HG02763 (cell line): ENCODE data around the gene FKBP6.
A peak's percentile ranks its signal among the peaks of the same experiment; 100 is the strongest.
"Not testable (repeated sequence)": the region's sequence is repeated elsewhere in the genome, so short reads cannot be mapped to it uniquely, and the experiment has no call there.

Source experiments
- ATAC-seq: cut with Tn5 transposase; IDR thresholded peaks from one replicate; pipeline ENCODE4 v1.9.1; 2021; ENCODE audit warnings: mild to moderate bottlenecking, moderate library complexity; ENCODE audit not compliant: unreplicated experiment

FKBP6 gene

DNA sequence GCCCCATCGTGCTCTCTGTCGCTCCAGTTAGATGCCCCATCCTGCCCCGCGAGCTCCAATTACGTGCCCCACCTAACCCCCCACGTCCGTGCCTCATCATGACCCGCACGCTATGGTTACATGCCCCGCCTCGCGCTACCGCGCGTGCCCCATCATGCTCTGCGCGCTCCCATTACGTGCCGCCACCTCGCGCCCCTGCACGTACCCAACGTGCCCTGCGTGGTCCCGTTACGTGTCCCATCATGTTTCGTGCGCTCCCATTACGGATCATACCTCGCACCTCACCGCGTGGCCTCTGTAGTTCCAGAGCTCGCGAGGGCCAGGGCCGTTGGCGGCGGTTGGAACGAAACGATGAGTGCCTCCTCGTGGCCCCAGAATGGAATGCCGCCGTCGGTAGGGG lies at the start of gene FKBP6, which contains the start of gene TRIM50:
FKBP6 (plus strand) TSS at position 240 of the 400 bp plus-strand sequence. CDS start 268 bp downstream, outside the sequence.
TRIM50 (minus strand) TSS at position 161 of the 400 bp plus-strand sequence. CDS start 3,295 bp downstream, outside the sequence.
- not testable (repeated sequence) for ATAC-seq

DNA sequence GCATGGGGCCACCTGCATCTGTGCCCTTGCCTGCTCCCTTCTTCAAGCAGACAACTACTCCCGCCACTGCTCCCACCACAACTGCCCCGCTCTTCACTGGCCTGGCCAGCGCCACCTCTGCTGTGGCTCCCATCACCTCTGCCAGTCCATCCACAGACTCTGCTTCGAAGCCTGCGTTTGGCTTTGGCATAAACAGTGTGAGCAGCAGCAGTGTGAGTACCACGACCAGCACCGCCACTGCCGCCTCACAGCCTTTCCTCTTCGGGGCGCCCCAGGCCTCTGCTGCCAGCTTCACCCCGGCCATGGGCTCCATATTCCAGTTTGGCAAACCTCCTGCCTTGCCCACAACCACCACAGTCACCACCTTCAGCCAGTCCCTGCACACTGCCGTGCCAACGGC lies 30.7 kb upstream of the FKBP6 start:
- not testable (repeated sequence) for ATAC-seq

GRCh38 chr7:73297706-73298105 lies 30.3 kb upstream of the FKBP6 start:
- not testable (repeated sequence) for ATAC-seq

DNA sequence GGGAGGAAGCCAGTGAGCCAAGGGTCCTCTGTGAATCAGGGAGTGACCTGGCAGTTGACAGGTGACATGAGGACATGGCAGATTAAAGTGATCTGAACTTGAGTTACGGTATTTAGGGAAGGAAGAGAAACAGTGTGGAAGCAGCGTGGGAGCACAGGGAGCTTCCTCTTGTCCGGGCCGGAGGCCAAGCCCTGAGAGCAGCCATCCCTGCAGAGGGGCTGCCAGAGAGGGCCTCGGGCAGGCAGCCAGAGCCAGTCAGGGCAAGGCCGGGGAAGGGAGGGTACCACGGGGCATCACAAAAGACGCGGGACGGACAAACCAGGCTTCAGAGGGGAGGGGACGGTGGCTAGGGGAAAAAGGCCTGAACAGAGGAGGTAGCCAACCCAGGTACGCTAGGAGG lies 28.1 kb upstream of the FKBP6 start:
- not testable (repeated sequence) for ATAC-seq

DNA sequence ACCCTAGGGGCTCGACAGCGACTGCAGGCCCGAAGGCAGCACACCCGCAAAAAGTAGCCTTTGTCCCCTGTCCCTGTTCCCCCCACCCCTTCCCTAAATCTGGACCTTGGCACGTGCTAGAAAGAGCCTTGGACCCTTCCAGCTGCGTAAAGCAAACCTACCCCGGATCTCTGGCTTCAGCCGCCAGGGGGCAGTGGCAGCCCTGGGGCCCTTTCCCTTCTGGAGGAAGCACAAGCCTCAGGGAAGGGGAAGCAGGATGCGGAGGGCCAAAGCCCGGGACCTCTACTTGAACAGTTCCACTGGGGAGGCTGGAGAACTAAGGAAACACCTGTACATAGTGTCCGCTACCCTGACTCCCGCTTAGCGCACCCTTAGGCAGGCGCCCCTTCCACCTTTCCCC lies 26.9 kb upstream of the FKBP6 start:
- not testable (repeated sequence) for ATAC-seq

DNA sequence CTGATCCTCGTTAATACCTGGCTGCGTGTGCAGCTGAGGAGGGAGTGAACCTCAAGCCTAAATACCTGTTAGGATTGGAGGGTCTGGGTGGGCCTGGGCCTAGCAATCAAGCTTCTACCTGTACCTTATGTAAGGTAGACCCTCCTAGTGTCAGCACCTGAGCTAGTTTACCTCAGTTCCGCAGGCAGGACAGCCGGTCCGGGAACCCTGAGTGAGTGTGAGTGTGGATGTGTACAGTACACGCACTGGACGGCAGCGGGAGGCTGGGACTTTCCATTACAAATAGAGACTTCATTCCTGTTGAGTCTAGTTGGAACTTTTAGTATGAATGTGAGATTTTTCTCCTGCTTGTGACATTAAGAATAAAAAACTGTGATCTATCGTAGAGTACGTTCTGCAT lies 25.1 kb upstream of the FKBP6 start:
- ATAC-seq: not testable (repeated sequence)

GRCh38 chr7:73303546-73303945 lies 24.4 kb upstream of the FKBP6 start:
- no peak for ATAC-seq

GRCh38 chr7:73304071-73304470 lies 23.9 kb upstream of the FKBP6 start:
- no peak for ATAC-seq

DNA sequence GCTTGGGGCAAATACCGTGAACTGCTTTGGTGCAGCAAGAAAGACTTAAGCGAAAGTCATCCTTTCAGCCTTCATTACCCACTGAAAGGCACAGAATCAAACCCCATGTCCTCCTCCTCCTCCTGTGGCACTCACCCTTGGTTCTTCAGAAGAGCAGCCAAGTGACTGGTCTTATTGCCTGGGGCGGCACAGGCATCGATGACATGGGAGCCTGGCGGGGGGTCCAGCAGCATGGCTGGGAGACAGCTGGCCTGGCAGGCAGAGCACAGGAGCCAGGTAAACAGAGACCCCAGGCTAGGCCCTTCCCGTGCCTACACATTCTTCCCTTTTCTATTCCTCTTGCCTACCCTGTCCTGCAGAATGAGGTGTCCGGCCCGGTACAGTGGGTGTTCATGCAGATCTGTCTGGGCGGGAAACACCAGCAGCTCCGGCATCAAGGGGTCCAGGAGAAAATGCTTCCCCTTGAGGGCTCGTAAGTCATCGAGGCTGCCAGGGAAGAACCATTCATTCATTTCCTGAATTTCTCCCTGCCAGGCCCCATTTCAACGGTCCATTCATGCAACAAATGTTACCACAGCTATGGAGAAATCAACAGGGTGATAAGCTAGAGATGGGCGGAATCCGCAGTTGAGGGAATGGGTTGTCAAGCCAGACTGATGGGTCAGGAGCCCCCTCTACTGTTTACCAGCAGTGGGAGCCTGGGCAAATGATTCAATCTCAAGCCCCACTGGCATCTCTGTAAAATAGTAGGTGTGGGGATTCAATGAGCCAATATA lies 23.2 kb upstream of the FKBP6 start:
- ATAC-seq: not testable (repeated sequence)

- no peak for ATAC-seq
Measured at GRCh38 chr7:73307436-73307835, 20.5 kb upstream of the FKBP6 start.

- ATAC-seq: peak; percentile 38
Measured at GRCh38 chr7:73308074-73308664, 19.8 kb upstream of the FKBP6 start.

DNA sequence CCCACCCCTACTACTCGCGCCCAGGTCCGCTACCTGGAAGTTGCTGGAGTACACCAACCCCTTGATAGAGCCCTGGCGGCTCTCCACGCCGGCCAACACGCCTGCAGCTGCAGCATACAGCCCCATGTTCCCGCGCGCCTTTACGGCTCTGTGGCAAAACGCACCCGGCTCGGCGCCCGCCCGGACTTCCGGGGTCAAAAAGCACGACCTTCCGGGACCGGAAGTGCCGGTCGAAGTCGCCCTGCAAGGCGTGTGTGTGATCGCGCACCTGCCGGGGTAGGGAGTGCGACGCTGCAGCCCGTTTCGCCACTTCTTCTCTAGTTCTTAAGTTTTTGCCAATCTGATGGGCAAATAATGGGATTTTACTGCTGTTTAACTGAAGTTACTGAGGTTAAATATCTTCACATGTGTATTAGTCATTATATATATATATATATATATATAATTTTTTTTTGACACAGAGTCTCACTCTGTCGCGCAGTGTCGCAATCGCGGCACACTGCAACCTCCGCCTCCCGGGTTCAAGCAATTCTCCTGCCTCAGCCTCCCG lies 19.2 kb upstream of the FKBP6 start, which contains the start of gene NSUN5:
NSUN5 (minus strand) TSS at position 162 of the 550 bp plus-strand sequence; CDS start at position 126, 36 bp downstream.
- peak; percentile 86 for ATAC-seq

DNA sequence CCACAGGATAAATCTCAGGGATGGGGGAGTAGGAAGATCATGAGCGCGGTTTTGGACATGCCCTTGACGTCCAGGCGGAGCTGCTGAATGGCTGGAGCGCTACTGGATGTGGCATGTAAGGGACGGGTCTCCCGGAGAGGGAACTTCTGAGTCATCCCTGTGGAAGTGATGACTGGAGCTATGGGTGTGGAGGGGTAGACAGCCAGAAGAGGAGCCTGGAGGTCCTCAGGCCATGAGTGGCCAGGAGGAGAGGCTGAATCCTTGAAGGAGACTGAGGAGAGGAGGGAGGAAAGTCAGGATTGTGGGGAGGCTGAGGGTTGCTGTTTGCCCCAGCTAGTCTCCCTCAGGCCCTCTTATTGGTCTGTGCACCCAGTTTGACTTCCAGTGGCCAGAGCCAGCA lies 16.5 kb upstream of the FKBP6 start:
- not testable (repeated sequence) for ATAC-seq

DNA sequence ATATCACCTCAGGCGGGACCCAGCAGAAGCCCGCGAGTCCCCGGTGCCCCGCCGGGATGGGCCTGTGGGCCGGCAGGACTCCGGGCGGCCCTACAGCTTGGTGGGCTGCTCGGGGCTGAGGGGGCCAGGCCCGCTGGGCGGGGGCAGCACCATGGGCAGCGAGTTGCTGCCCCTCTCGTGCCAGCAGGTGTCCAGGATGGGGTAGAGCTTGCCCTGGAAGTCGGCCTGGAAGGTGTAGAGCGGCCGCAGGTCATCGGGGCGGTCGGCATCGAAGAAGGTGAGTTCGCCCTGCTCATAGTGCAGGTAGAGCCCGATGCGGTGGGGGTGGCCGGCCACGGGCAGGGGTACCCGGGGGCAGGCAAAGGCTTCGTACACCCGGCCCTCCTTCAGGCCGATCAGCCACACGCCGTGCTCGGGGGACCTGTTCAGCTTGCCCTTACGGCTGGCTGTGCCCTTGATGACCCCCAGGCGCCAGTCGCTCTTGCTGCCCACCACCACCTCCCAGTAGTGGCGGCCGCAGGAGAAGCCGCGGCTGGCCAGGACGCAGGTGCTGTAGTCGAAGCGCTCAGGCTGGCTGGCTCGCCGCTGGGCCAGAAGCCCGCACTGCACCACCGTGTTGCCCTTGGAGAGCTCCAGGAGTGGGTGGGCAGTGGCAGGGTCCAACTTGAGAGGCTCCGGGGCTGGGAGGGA lies 15.0 kb upstream of the FKBP6 start:
- no peak for ATAC-seq

GRCh38 chr7:73313521-73313906 lies 14.4 kb upstream of the FKBP6 start:
- ATAC-seq: no peak

DNA sequence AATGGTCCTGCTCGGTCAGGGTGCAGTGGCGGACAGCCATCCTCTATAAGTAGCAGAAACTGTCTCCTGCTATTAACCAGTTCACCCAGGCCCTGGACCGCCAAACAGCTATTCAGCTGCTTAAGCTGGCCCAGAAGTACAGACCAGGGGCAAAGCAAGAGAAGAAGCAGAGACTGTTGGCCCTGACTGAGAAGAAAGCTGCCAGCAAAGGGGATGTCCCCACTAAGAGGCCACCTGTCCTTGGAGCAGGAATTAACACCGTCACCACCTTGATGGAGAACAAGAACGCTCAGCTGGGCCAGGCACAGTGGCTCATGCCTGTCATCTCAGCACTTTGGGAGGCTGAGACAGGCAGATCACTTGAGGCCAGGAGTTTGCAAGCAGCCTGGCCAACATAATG lies 13.7 kb upstream of the FKBP6 start:
- ATAC-seq: no peak

- no peak for ATAC-seq
Measured at GRCh38 chr7:73316521-73316920, 11.4 kb upstream of the FKBP6 start.

DNA sequence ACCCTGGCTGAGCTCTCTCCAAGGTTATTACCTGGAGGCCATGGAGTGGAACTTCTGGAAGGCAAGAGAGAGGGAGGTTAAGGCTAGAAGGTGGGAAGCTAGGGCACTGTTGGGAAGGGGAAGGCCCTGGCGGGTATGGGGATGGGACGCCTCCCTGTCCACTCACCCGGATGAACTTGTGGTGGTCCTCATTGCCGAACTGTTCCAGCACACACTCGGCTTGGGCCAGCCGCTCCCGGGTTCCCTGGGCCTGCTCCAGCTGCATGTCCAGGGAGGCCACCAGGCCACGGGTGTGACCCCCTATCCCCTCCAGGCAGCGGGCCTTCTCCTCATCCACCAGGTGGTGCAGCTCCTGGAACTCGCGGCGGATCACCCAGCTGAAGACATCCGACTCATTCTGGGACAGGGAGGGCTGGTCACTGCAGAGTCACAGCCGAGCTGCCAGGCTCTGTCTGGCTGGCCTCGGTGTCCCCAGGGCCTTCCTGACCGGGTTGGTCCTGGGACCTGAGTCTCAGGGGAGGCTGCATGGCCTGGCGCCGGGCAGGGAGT lies 9.2 kb upstream of the FKBP6 start:
- not testable (repeated sequence) for ATAC-seq

DNA sequence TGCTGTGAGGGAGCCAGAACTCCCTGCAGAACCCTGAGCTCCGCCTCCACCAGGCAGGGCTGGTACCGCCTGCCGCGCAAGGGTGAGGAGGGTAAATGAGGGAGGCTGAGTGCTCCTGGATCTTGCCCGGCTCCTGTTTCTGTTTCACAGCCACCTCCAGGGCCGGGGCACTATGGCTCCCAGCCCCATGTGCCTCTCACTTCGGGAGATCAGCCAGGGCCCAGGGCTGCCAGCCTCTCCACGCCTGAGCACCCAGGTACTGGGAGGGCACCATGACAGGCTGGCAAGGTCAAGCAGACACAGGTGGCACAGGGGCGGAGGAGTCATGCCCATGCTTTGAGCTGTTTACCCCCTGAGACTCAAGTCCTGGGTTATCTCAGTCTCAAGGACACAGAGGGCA lies 8.4 kb upstream of the FKBP6 start:
- ATAC-seq: not testable (repeated sequence)

DNA sequence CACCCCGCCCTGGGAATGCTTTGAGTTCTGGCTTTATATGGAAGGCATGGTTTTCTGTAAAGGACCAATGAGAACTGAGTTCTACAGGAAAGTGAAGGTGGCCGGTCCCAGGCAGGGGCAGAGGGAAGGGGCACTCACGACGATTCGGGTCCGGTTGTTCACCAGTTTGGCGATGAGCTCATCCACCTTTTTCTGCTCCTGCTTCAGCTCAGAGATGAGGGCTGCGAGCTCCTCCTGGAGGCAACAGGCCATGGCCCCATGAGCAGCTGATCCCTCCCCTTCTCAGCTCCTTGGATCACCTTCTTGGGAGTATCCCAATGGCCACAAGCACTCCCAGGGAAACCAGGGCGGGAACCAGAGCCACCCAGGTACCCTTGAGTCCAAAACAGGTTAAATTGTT lies 8.0 kb upstream of the FKBP6 start:
- ATAC-seq: not testable (repeated sequence)
